K562 (cell line): ENCODE measurements around the gene PDPR. TPM values are rescaled to one million over a fixed set of nuclear protein-coding genes. Genes with fewer than 3 reads are reported as not detected.
"Not testable (repeated sequence)": the region's sequence is repeated elsewhere in the genome, so short reads cannot be mapped to it uniquely, and the experiment has no call there.

ENCODE experiments used
- ATAC-seq: fragments of 200-7000 bp; cut with Tn5 transposase; 3 replicates; pipeline ENCODE4 v1.9.1; 2020; ENCODE audit warnings: moderate library complexity
- BruUV-seq: library from RNA; stranded (reverse); fragments of 400-500 nt; replicated peaks from 2 replicates; lab custom pipeline; 2021; lab: Mats Ljungman, UMichigan
- CTCF ChIA-PET: fragments of 300-600 bp; formaldehyde crosslinking; extraction: SDS; loops from one replicate; lab custom pipeline; 2021; ENCODE audit warnings: low intra/inter-chr PET ratio; lab: Yijun Ruan, JAX
- POLR2A ChIA-PET: fragments of 300-600, 350-650 bp; sonication (Branson Sonifier 250); formaldehyde crosslinking; extraction: SDS; loops from one replicate; lab custom pipeline; 2021; ENCODE audit warnings: antibody characterized with exemption, inconsistent platforms; lab: Yijun Ruan, JAX
- DNase-seq, 4 experiments: peaks; one replicate each; pipeline versions ENCODE4 v3.0.0 to v3.0.0-alpha.2; 2011 to 2018; ENCODE audit warnings: low spot score in 3 of 4, mixed read lengths in 3 of 4; ENCODE audit errors: extremely low read depth in 1 of 4
- FAIRE-seq: peaks from 2 replicates; lab custom pipeline; 2011; peaks lifted over from hg19 to GRCh38; lab: Jason Lieb, UNC
- H2AFZ ChIP-seq: 2 replicates; pipeline ENCODE4 v1.6.0; 2011; ENCODE audit warnings: low read depth, low read length, control low read depth, inconsistent platforms
- H3K27ac ChIP-seq: fragments of 200-600 bp; 3 replicates; pipeline ENCODE4 v1.8.0; 2011; ENCODE audit warnings: low read depth, mild to moderate bottlenecking, control low read depth, inconsistent platforms, low read length, moderate library complexity, mixed read lengths; ENCODE audit errors: extremely low read depth
- H3K27me3 ChIP-seq, 2 experiments: fragments of 300-600 bp in 1 of 2; 2 replicates in 1 of 2; 3 replicates in 1 of 2; pipeline versions ENCODE4 v1.6.0 to v1.8.0; 2011; ENCODE audit warnings: inconsistent platforms in 2 of 2, low read length in 2 of 2, mild to moderate bottlenecking in 1 of 2, mixed read lengths in 1 of 2, moderate library complexity in 1 of 2; ENCODE audit not compliant: control insufficient read depth in 2 of 2, insufficient read depth in 2 of 2
- H3K36me3 ChIP-seq: fragments of 300-600 bp; 3 replicates; pipeline ENCODE4 v1.8.0; 2011; ENCODE audit warnings: mild to moderate bottlenecking, low read length, inconsistent platforms; ENCODE audit not compliant: control insufficient read depth, insufficient read depth
- H3K4me1 ChIP-seq, 2 experiments: fragments of 200-600 bp in 1 of 2; replicated peaks in 1 of 2; 2 replicates in 1 of 2; 3 replicates in 1 of 2; pipeline versions ENCODE4 v1.5.1 to v1.8.0; 2011; ENCODE audit warnings: inconsistent platforms in 2 of 2, low read length in 2 of 2, mild to moderate bottlenecking in 1 of 2, mixed read lengths in 1 of 2, moderate library complexity in 1 of 2; ENCODE audit not compliant: control insufficient read depth in 2 of 2, insufficient read depth in 2 of 2
- H3K4me2 ChIP-seq: 2 replicates; pipeline ENCODE4 v1.6.1; 2011; ENCODE audit warnings: low read length, control low read depth, inconsistent platforms, mixed read lengths; ENCODE audit not compliant: insufficient read depth
- H3K4me3 ChIP-seq: fragments of 200-600 bp; sonication (generic), shearing (Covaris generic); 2 replicates; pipeline ENCODE4 v1.5.1; 2016; ENCODE audit warnings: control low read depth, inconsistent platforms
- H3K79me2 ChIP-seq: fragments of 200-600 bp; 3 replicates; pipeline ENCODE4 v1.8.0; 2011; ENCODE audit warnings: low read length, inconsistent platforms; ENCODE audit not compliant: control insufficient read depth, insufficient read depth
- H3K9ac ChIP-seq, 2 experiments: 2 replicates each; pipeline versions ENCODE4 v1.6.0 to v1.6.1; 2011; ENCODE audit warnings: low read depth in 2 of 2, low read length in 2 of 2, control low read depth in 1 of 2, inconsistent platforms in 1 of 2, mild to moderate bottlenecking in 1 of 2, mixed read lengths in 1 of 2; ENCODE audit not compliant: insufficient read depth in 1 of 2
- H3K9me1 ChIP-seq: one replicate; pipeline ENCODE4 v1.6.0; 2011; ENCODE audit warnings: inconsistent platforms, mild to moderate bottlenecking, low read length, moderate library complexity; ENCODE audit not compliant: control insufficient read depth, insufficient read depth
- H3K9me3 ChIP-seq: replicated peaks from 2 replicates; pipeline ENCODE4 v1.5.1; 2011; ENCODE audit warnings: low read depth, low read length, inconsistent platforms; ENCODE audit not compliant: control insufficient read depth, insufficient read depth
- H4K20me1 ChIP-seq: replicated peaks from 2 replicates; pipeline ENCODE4 v1.6.1; 2011; ENCODE audit warnings: low read length, inconsistent platforms, mixed read lengths; ENCODE audit not compliant: control insufficient read depth, insufficient read depth
- WGBS: fragments of 100-300 bp; shearing (Covaris generic); methylation state at CpG from one replicate; pipeline ENCODE4 v1.1.6; 2016; ENCODE audit warnings: low coverage, mixed read lengths; ENCODE audit not compliant: insufficient coverage; ENCODE audit errors: missing lambda C conversion rate; 5-methylcytosine and 5-hydroxymethylcytosine counted together
- in situ Hi-C: fragments of 300-500 bp; cut with MboI; formaldehyde crosslinking; loops from 4 replicates; pipeline ENCODE4 v1.15.0; 2018; ENCODE audit warnings: inconsistent platforms, mixed read lengths
- intact Hi-C: fragments of 100-400 bp; cut with micrococcal nuclease; formaldehyde crosslinking; loops from 2 replicates; pipeline ENCODE4 v1.14.2; 2022
- polyA plus RNA-seq, 8 experiments: library from polyadenylated mRNA; depleted of rRNA in 4 of 8; stranded (reverse) in 5 of 8; unstranded in 3 of 8; fragments of >200 nt; fragmentation: Nextera tagmentation in 2 of 8; fragmentation: Illumina TruSeq in 1 of 8; extraction: Ambion mirVana in 2 of 8; extraction: Trizol in 1 of 8; gene quantifications; 2 replicates each; pipeline versions ENCODE4 v1.2.1 to v1.2.3, GENCODE V29; 2011 to 2014; ENCODE audit warnings: inconsistent platforms in 1 of 8, missing spikeins in 1 of 8
- total RNA-seq, 7 experiments: library from RNA; depleted of rRNA in 6 of 7; stranded (reverse); fragments of >200 nt in 6 of 7; fragmentation: Illumina TruSeq in 2 of 7; extraction: Trizol in 2 of 7; gene quantifications; 2 replicates each; pipeline versions ENCODE4 v1.2.1 to v1.2.3, GENCODE V29; 2011 to 2021; ENCODE audit warnings: low replicate concordance in 1 of 7

The PDPR gene
- total and polyA plus RNA-seq, 9 of the 15 experiments (the other 6 are each of a cell fraction or from before 2014, with no cell fraction given), result 4.9 to 35.7 (median 19.1) TPM

GRCh38 chr16:70112162-70112561, 2.0 kb upstream of the PDPR start:
- H3K9ac ChIP-seq, POLR2A ChIA-PET, H4K20me1 ChIP-seq, DNase-seq, H3K36me3 ChIP-seq, H3K79me2 ChIP-seq, intact Hi-C loops, H3K27me3 ChIP-seq, FAIRE-seq, CTCF ChIA-PET, in situ Hi-C loops, H3K4me2 ChIP-seq, H3K9me1 ChIP-seq, BruUV-seq, H3K27ac ChIP-seq, H3K9me3 ChIP-seq, H3K4me3 ChIP-seq, H2AFZ ChIP-seq, ATAC-seq: not testable (repeated sequence)
- WGBS, result 72% methylated on average over 3 of the region's 6 CpGs
- H3K4me1 ChIP-seq, result peaks cover 0 to 13% of the 10 kb centered on the region in 2 experiments; a peak in 2 of 5 replicates

- CTCF ChIA-PET, result not testable (repeated sequence)
- H2AFZ ChIP-seq, result peak overlapping the region; percentile 91
- H3K4me2 ChIP-seq, result peak overlapping the region; percentile 60
These were observed 542 bp upstream of the PDPR start for GRCh38 chr16:70113599-70113981.

GRCh38 chr16:70118354-70118753, 4.2 kb downstream of the PDPR start:
- H2AFZ ChIP-seq, H3K9me3 ChIP-seq, H3K4me2 ChIP-seq, intact Hi-C loops, FAIRE-seq, BruUV-seq, in situ Hi-C loops, CTCF ChIA-PET, H4K20me1 ChIP-seq, H3K79me2 ChIP-seq, ATAC-seq, H3K27me3 ChIP-seq, H3K27ac ChIP-seq, H3K9ac ChIP-seq, H3K9me1 ChIP-seq, H3K4me3 ChIP-seq: not testable (repeated sequence)
- Histone ChIP-seq H3K36me3 (peaks cover 16% of the 10 kb centered on the region; the same call in 2 of the 3 replicates), H3K4me1 (peaks cover 0 to 13% of the 10 kb centered on the region in 2 experiments; a peak in 3 of 5 replicates)
- DNase-seq, result peak in 1 of 4 experiments; percentile 1
- 70% methylated on average over 6 of the region's 6 CpGs for WGBS
- POLR2A ChIA-PET, result interaction anchor here (0.6 kb wide), 1 partner anchor 909 kb away, joined by 3 read pairs; no protein-coding TSS in a partner anchor

More at GRCh38 chr16:70113599-70113981, 542 bp upstream of the PDPR start:
- TSS peak; percentile 87 for BruUV-seq
- H3K79me2 ChIP-seq, H3K27me3 ChIP-seq, H3K36me3 ChIP-seq, H4K20me1 ChIP-seq, DNase-seq, H3K9me1 ChIP-seq, POLR2A ChIA-PET, H3K9me3 ChIP-seq, in situ Hi-C loops, H3K27ac ChIP-seq, intact Hi-C loops: not testable (repeated sequence)
- H3K4me3 ChIP-seq, result peak overlapping the region; percentile 70
- H3K9ac ChIP-seq, result peak overlapping the region; percentile 61 to 94; a peak in 2 of 4 replicates
- H3K4me1 ChIP-seq, result peaks cover 0 to 13% of the 10 kb centered on the region in 2 experiments; a peak in 3 of 5 replicates
- WGBS, result no CpG with 5 or more reads among the region's 15 CpGs
- FAIRE-seq (peak; percentile 73), ATAC-seq (peak; percentile 73)
